Epithelial cell of proximal tubule (primary cell): ENCODE measurements around the gene LRRC8D. TPM values are rescaled to one million over a fixed set of nuclear protein-coding genes. Genes with fewer than 3 reads are reported as not detected.

Experiments used
- DNase-seq: peaks from one replicate; pipeline ENCODE4 v3.0.0-alpha.2; 2011; ENCODE audit warnings: low read depth
- H3K4me3 ChIP-seq: 2 replicates; pipeline ENCODE4 v1.5.1; 2011; ENCODE audit warnings: low read depth, mild to moderate bottlenecking, low read length
- CTCF ChIP-seq: conservative IDR thresholded peaks from 2 replicates; pipeline ENCODE4 v1.5.1; 2012; ENCODE audit warnings: low read depth, mild to moderate bottlenecking, low read length
- total RNA-seq: library from RNA; depleted of rRNA; stranded (reverse); fragments of >200 nt; gene quantifications from 2 replicates; pipeline ENCODE4 v1.2.3, GENCODE V29; 2015

LRRC8D gene
- total RNA-seq, 1 donor from 2014 or later, result 33.8 TPM

DNA sequence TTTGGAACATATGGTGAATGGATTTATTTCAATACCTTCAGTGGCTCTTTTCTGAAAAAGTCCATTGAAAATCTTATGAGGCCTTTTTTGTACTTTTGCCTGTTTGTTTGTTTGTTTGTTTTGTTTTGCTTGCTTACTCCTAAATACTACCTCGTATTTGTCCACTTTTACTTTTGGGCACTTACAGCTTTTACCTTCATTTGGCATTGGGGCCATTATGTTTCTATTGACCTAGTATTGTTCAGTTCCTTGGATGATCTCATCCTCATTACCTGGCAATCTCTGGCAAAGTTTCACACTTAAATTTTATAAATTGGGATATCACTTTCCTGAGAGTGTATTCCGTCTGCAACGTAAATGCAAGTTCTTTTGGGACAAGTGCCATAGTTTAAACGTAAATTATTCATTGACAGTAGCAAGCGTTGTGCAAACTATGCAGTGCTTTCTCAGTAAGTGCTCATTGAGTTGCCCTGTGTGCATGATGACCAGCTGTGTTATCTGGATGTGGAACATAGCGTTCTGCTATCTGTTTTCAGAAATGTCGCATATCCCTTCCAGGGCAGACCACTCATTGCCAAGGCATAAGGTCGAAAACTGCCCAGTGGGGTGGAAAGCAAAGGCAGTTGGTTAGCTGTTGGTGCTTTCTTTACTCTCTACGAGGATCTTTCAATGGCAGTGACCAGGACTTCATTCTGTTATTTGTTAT, 51.1 kb downstream of the LRRC8D start:
- TF ChIP-seq CTCF, result no peak
- no peak for DNase-seq
- H3K4me3 ChIP-seq, result no peak overlapping the region

GRCh38 chr1:89872567-89872966, 51.7 kb downstream of the LRRC8D start:
- no peak for TF ChIP-seq CTCF
- DNase-seq, result no peak
- no peak overlapping the region for H3K4me3 ChIP-seq

- no peak for DNase-seq
- no peak for TF ChIP-seq CTCF
- H3K4me3 ChIP-seq, result no peak overlapping the region
Observed at GRCh38 chr1:89873288-89873687, 52.5 kb downstream of the LRRC8D start.

DNA sequence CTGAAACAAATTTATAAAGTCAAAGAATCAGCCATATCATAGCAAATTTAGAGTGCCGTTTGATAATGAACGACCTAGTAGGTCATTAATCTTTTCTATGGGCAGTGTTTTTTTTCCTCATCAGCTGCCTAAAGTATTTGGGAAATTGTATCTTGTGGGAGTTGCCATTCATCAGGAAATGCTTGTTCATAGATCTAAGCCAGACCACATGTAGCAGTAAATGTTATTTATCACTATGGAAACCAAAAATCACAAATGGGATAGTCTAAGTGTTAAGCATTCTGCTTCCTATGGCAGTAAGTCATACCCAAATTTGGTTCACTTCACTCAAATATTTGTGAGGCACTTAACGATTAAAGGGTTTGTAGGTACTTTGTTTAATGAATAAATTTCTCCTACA, 52.9 kb downstream of the LRRC8D start:
- TF ChIP-seq CTCF, result no peak
- no peak overlapping the region for H3K4me3 ChIP-seq
- DNase-seq, result no peak

- DNase-seq, result no peak
- no peak overlapping the region for H3K4me3 ChIP-seq
- no peak for TF ChIP-seq CTCF
Observed at GRCh38 chr1:89876463-89876862, 55.6 kb downstream of the LRRC8D start.

DNA sequence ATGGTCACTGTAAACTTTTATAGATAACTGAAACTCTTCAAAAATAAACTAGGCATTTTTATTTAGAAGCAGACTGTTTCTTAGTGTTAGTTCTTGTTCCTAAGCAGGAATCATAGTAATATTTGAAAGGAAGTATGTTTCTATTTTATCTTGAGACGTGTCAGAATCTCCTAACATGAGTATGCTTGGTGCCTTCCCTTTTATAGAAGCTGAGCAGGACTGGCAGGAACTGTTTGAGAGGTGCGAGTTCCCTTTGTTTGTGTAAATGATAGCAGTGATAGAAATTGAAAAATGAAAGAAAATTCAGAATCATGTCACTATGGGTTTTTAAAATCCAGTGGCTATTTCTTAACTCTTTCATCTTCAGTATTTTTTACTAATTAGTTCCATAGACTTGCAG, 56.9 kb downstream of the LRRC8D start:
- no peak for DNase-seq
- no peak for TF ChIP-seq CTCF
- no peak overlapping the region for H3K4me3 ChIP-seq

DNA sequence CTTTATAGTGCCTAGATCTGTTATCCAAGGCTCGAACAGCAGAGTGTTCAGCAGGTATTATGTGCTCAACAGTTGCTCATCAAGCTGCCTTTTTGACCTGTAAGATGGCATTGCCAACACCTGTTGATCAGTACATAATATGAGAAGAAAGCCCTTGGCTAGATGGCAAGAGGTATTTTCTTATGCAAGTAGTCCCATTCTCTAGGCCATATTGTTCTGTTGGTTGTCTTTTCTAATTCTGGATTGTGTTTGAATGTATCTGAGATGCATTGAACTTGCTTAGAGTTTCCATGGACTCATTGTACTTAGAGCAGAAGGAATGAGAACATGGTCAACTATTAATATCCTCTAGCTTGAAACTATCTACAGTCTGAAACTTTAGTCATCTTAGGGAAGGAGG, 57.4 kb downstream of the LRRC8D start:
- H3K4me3 ChIP-seq, result no peak overlapping the region
- TF ChIP-seq CTCF, result no peak
- DNase-seq, result no peak
